Endothelial cell of umbilical vein (primary cell): ENCODE data around the gene ARHGEF11.
"Not testable (repeated sequence)": the region's sequence is repeated elsewhere in the genome, so short reads cannot be mapped to it uniquely, and the experiment has no call there.

ENCODE experiments used
- CTCF ChIP-seq, 2 donors: IDR thresholded peaks; 1 replicate in 1 of 2; 2 replicates in 1 of 2; pipeline ENCODE4 v1.5.1; 2011; ENCODE audit warnings: low read length in 2 of 2, mild to moderate bottlenecking in 2 of 2, moderate library complexity in 2 of 2, control low read depth in 1 of 2, inconsistent platforms in 1 of 2, low read depth in 1 of 2; ENCODE audit not compliant: insufficient read depth in 1 of 2; ENCODE audit errors: extremely low read depth in 1 of 2
- POLR2A ChIP-seq: IDR thresholded peaks from 2 replicates; pipeline ENCODE4 v1.6.1; 2012; ENCODE audit warnings: low read depth, mild to moderate bottlenecking, control low read depth, low read length

- TF ChIP-seq CTCF (IDR thresholded peaks at IDR 0.05; ENCODE audit: extremely low read depth in 1 of 2, insufficient read depth in 1 of 2, low read depth in 1 of 2, low read length in 2 of 2); POLR2A: not testable (repeated sequence)
Observed at GRCh38 chr1:157055729-157056128, 10.2 kb upstream of the ARHGEF11 start.
